ACHN (cell line): ENCODE measurements around the gene CYP19A1.

ENCODE experiments used
- DNase-seq: peaks from one replicate; pipeline ENCODE4 v3.0.0-alpha.2; 2015
- in situ Hi-C: cut with HindIII; loops from 2 replicates; pipeline ENCODE4 v1.10.0; 2017; ENCODE audit warnings: low sequenced_read_pairs, low pct_ligation_motif_present, low pct_unique_long_range_greater_than_20kb

CYP19A1 gene

GRCh38 chr15:51338496-51338895, at the start of gene CYP19A1:
TSS of gene CYP19A1 (minus strand) at chr15:51338596. CDS start at chr15:51242912, 95,684 bp downstream.
- in situ Hi-C loops: no loop called here
- DNase-seq: no peak

DNA sequence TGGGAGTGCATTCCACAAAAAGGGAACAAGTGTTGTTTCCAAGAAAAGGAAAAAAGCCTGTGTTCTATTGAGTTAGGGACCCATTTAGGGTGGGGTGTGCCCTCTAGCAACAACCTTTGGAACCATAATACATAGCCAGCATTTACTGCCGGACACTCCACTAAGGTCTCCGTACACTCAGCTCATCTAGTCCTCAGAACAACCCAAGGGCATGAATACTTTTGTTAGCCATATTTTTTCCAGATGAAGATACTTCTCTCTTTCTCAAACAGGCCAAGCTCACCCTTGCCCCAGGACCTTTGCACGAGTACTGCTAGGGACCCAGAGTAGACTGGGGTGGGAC, 49.3 kb upstream of the CYP19A1 start:
- DNase-seq: no peak
- in situ Hi-C loops: loop anchor here (25.0 kb wide), 1 partner anchor 100 kb away; no protein-coding TSS in a partner anchor

DNA sequence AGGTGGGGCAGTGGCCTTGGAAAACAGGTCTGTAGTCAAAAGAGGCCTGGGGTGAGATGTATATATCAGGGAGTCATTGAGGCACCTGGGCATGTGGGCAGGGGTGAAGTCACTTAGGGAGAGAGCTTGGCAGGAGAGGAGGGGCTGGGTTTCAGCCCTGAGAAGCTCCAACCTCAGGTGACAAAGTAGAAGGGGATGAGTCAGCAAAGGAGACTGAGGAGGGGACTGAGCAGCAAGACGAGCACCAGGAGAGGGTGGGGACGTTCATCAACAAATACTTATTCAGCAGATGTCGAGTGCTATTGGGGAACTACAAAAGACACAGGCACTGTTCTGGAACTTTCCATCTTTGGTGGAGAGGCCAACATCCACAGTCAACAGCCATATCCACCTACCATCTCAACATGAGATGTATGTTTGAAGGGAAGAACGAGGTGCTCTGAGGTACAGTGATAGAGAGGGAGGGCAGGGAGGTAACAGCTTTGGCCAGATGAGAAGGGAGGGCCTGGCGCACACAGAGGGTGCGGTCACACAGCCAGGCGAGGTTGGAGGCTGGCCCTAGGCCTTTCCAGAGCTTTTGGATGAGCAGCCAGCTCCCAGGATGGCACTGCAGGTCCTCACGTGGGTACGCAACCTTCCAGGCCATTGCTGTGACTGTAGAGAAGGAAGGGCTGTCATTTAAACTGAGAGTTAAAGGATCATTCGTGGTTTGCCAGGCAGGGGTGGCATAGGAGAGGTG, 48.7 kb upstream of the CYP19A1 start:
- in situ Hi-C loops: loop anchor here (25.0 kb wide), 1 partner anchor 100 kb away; no protein-coding TSS in a partner anchor
- DNase-seq: no peak

- DNase-seq: no peak
- in situ Hi-C loops: loop anchor here (25.0 kb wide), 1 partner anchor 99 kb away; no protein-coding TSS in a partner anchor
Observed at GRCh38 chr15:51386486-51386885, 48.1 kb upstream of the CYP19A1 start.

- DNase-seq: no peak
- in situ Hi-C loops: loop anchor here (25.0 kb wide), 1 partner anchor 99 kb away; no protein-coding TSS in a partner anchor
Observed at GRCh38 chr15:51386029-51386428, 47.6 kb upstream of the CYP19A1 start.

DNA sequence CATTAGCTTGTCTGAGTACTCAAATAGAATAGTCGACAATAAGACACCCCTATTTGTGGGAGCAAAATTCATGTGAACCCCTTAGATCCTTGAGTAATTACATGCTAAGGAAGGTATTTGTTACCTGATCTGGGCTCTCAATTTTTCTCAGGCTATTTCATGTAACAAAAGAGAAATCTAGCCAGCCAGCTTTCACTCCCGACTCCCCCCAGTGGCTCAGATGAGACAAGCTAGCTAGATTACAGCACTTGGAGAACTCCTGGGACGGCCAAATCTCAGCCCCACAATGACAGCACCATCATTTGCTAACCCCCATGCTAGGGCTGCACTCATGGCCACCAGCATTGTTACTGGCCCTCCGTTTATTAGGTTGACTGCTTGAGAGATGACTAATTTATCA, 44.4 kb upstream of the CYP19A1 start:
- in situ Hi-C loops: loop anchor here (25.0 kb wide), 1 partner anchor 95 kb away; no protein-coding TSS in a partner anchor
- peak; percentile 17 for DNase-seq

DNA sequence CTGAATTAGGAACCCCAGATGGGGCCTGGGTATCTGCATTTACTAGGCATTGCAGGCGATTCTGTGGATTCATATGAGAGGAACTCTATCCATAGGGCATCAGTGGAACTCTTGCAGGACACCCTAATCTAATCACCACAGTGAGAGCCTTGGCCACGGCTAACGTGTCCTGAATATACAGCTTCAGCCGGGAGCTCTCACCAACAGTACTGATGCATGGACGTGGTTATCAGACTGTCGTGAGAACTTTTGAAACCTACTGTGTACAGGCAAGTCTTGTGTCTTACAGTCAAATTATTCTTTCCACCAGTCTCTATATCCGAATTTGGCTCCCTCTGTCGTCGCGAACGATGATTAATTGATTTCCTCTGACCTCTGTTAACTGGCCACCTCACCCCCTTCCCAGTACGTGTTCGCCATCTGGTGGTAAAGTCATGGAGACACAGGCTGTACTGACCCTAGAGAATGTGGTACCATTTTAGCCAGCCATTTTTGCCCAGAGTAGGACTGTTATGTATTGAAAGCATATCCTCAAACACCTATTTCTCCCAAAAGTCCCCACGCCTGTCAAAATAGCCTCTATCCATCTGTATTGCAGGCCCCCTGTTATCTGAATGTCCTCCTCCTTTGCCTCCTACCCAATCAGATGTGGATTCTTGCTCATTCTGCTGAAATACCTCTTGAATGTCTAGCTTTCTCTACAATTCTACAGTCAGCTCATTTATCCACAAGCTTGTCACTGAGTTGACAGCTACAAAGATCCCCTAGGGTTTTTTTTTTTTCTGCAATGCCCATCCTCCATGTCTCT, 42.8 kb upstream of the CYP19A1 start:
- peak; percentile 60 for DNase-seq
- in situ Hi-C loops: loop anchor here (25.0 kb wide), 1 partner anchor 94 kb away; no protein-coding TSS in a partner anchor

- no peak for DNase-seq
- in situ Hi-C loops: loop anchor here (25.0 kb wide), 1 partner anchor 92 kb away; no protein-coding TSS in a partner anchor
Observed at GRCh38 chr15:51379390-51379789, 41.0 kb upstream of the CYP19A1 start.

DNA sequence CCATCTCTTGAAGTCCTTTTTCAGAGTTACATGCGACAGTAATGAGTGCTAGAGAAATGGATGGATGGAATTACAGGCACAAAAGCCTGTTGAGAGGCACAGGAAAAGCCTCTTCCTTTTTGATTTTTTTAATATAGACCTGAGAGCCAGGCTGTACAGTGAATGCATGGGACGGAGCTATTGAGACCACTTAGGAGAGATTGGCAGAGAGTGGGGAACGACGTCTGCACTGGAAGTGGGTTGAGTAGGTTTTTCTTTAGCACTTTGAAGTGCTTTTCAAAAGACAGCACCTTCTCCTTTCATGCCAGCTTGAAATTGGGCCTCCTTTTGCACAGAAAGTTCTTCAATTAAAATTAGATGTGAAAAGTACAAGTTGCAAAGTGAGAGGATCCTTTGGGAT, 40.0 kb upstream of the CYP19A1 start:
- in situ Hi-C loops: loop anchor here (25.0 kb wide), 1 partner anchor 91 kb away; no protein-coding TSS in a partner anchor
- DNase-seq: no peak

DNA sequence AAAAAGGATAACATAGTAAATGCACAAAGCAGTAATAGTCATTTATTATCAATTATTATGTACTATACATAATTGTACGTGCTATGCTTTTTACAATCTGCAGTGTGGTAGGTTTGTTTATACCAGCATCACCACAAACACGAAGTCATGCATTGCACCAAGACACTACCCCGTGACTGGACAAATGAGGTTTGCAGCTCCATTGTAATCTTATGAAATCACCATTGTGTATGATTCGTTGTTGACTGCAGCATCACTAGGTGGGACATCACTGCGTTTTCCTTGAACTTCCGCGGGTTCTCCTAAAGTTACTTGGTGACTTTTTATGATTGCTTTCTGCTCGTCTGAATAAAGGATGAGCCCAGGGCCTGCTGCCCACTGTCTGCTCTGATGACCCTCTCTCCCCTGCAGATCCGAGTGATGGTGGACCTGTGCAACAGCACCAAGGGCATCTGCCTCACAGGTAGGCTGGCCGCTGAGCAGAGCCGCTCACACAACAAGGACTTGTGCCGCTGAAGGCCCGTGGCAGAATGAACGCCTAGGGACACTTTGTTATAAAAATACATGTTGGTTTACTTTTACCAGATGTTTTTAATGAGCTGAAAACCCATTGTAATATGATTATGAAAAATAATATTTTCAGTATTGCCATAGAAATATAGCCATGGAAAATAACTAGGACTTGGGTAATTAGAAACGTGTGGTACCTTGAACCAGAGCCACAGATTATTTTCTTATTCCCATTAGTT, 38.8 kb upstream of the CYP19A1 start:
- DNase-seq: no peak

DNA sequence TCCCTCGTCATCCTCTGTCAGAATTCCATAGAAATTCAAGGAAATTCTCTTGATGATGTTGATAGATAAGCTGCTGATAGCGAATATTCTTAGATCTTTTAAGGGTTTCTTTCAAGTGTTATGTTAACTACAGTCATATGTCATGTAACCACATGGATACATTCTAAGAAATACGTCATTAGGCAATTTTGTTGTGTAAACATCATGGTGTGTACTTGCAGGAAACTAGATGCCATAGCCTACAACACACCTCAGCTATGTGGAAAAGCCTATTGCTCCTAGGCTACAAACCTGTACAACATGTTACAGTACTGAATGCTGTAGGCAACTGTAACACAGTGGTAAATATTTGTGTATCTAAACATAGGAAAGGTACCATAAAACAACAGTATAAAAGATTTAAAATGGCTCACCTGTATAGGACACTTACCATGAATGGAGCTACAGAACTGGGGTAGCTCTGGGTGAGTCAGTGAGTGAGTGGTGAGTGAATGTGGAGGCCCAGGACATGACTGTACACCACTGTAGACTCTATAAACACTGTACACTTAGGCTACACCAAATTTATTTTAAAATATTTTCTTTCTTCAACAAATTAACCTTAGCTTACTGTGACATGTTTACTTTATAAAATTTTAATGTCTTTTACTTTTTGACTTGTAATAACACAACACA, 37.7 kb upstream of the CYP19A1 start:
- DNase-seq: no peak
- in situ Hi-C loops: loop anchor here (25.0 kb wide), 1 partner anchor 89 kb away; no protein-coding TSS in a partner anchor

More for the DNA sequence above, 38.8 kb upstream of the CYP19A1 start:
- in situ Hi-C loops: loop anchor here (25.0 kb wide), 1 partner anchor 90 kb away; no protein-coding TSS in a partner anchor

DNA sequence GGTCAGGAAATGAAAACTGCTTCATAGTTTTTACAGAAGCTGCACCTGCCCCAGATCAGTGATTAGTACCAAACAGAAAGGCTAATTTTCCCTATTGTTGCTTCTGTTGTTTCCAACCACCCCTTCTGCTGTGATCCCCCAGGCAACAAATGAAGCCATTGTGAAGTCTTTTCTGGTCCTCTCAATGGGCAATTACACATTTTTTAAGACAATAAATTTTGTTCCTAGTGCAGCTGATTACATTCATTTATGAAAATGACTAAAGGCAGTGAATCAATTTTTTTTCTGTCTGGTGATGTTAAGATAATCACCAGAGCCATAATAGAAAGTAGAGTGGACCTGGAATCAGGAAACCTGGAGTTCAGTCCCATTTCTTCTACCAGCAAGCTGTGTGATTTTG, 35.7 kb upstream of the CYP19A1 start:
- DNase-seq: no peak
- in situ Hi-C loops: no loop called here

DNA sequence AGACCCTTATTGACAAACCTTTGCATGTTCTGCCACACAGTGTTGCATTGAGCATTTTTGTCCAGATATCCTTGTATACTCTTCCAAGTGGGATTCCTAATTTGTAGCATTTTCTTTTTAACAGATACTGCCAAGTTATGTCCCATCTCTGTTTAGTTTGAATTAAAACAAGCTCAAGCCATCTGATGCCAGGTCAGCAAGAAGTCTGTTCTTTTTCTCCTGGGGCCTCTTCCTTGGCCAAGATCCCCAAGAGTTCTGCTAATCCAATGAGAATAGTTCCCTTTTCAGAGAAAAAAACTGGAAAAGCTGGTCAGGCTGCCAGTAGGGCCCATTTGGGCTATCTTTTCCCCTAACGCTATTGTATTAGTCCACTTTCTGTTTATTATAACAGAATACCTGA, 32.9 kb upstream of the CYP19A1 start:
- in situ Hi-C loops: no loop called here
- no peak for DNase-seq

GRCh38 chr15:51369451-51369761, 31.0 kb upstream of the CYP19A1 start:
- in situ Hi-C loops: no loop called here
- DNase-seq: no peak

- in situ Hi-C loops: no loop called here
- no peak for DNase-seq
Observed at GRCh38 chr15:51368751-51369450, 30.5 kb upstream of the CYP19A1 start.

DNA sequence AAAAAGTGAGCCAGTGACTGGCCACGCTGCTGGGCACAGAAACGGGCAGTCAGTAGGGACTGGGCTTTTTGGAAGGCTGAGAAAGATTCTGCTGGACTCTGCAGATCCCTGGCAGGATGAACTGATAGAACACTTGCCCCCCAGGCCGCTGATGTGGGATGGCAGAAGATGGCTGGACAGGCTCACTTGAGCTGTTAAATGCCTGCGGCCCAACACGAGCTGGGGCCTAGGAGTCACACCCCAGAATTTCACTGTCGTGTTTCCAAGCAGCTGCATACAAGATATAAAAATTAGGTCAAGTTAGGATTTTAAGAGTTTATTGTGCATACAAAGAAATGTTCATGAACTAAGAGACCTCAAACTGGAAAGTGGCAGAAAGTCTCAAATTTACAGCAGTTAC, 29.9 kb upstream of the CYP19A1 start:
- no peak for DNase-seq
- in situ Hi-C loops: no loop called here

DNA sequence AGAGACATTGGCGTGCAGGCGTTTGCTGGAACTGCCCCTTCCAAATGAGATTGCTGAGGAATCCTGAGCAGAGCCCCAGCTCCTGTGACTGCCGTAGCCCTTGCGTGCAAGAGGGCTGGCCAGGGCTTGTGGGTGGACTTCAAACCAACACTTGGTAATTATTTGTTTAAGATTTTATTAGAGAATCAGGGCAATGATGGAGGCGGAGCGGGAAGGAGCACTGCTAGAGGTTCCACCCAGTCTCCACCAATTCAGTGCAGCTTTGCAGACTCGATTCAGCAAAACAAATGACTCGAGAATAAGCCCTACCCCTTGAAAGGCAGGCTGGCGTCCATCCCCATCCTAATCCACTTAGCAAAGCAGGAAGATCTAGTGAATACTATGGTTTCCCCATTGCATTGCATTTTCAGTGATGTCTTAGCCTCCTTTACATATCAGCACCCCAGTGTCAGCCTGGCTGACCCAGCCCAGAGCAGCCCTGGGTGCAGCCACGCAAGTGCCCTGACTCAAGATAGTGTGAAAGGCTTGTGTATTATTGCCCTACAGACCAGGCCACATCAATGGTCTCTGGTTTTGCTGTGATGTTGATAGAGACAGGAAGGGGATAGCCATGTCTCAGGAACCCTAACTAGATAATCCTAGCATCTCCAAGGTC, 29.1 kb upstream of the CYP19A1 start:
- in situ Hi-C loops: no loop called here
- DNase-seq: no peak
